Omental fat pad (tissue), 4 donors: ENCODE data around the gene CNKSR2. TPM values are rescaled to one million over a fixed set of nuclear protein-coding genes. Genes with fewer than 3 reads are reported as not detected.
"Not testable (repeated sequence)": the region's sequence is repeated elsewhere in the genome, so short reads cannot be mapped to it uniquely, and the experiment has no call there.

Experiments
- ATAC-seq: fragments of 150-250 bp; one replicate; pipeline ENCODE4 v1.9.1; 2016; ENCODE audit warnings: mild to moderate bottlenecking, moderate library complexity; ENCODE audit not compliant: low FRiP score
- DNase-seq: peaks from one replicate; pipeline ENCODE4 v3.0.0-alpha.2; 2019; ENCODE audit warnings: low spot score
- CTCF ChIP-seq, 3 donors: fragments of 450-650 bp; IDR thresholded peaks; one replicate each; pipeline ENCODE4 v1.5.1; 2016 to 2017; ENCODE audit warnings: antibody characterized with exemption in 3 of 3, mild to moderate bottlenecking in 3 of 3, moderate library complexity in 2 of 3
- total RNA-seq, 4 donors: library from RNA; depleted of rRNA; stranded (reverse); fragments of >200 nt; gene quantifications; one replicate each; pipeline ENCODE4 v1.1.0, GENCODE V29; 2016

Gene CNKSR2
- total RNA-seq, 4 donors from 2014 or later, result 4.8 to 9.5 (median 7.6) TPM

GRCh38 chrX:21509912-21510311 lies 135.7 kb downstream of the CNKSR2 start:
- DNase-seq, result no peak
- no peak for TF ChIP-seq CTCF (IDR thresholded peaks at IDR 0.05)
- no peak for ATAC-seq

- DNase-seq (no peak), ATAC-seq (no peak)
- no peak for TF ChIP-seq CTCF (IDR thresholded peaks at IDR 0.05)
Measured at GRCh38 chrX:21524008-21524407, 149.8 kb downstream of the CNKSR2 start.

- ATAC-seq (no peak), DNase-seq (no peak)
- TF ChIP-seq CTCF (IDR thresholded peaks at IDR 0.05), result no peak
Measured at GRCh38 chrX:21528076-21528475, 153.9 kb downstream of the CNKSR2 start.

- TF ChIP-seq CTCF (IDR thresholded peaks at IDR 0.05), result no peak
- ATAC-seq, result no peak
- DNase-seq, result no peak
Measured at GRCh38 chrX:21529771-21530170, 155.6 kb downstream of the CNKSR2 start.

GRCh38 chrX:21544642-21545041 lies 170.4 kb downstream of the CNKSR2 start:
- ATAC-seq, DNase-seq: not testable (repeated sequence)

GRCh38 chrX:21559417-21559816 lies 185.2 kb downstream of the CNKSR2 start:
- no peak for DNase-seq
- ATAC-seq, result no peak
- no peak for TF ChIP-seq CTCF (IDR thresholded peaks at IDR 0.05)

- no peak for TF ChIP-seq CTCF (IDR thresholded peaks at IDR 0.05)
- no peak for DNase-seq
- no peak for ATAC-seq
Measured at GRCh38 chrX:21565025-21565424, 190.8 kb downstream of the CNKSR2 start.

GRCh38 chrX:21574793-21575192 lies 200.6 kb downstream of the CNKSR2 start:
- no peak for TF ChIP-seq CTCF (IDR thresholded peaks at IDR 0.05)
- no peak for ATAC-seq

More at GRCh38 chrX:21574793-21575192, 200.6 kb downstream of the CNKSR2 start:
- DNase-seq, result no peak
